Measurements from ENCODE around the gene GAB2.
"Not testable (repeated sequence)": the region's sequence is repeated elsewhere in the genome, so short reads cannot be mapped to it uniquely, and the experiment has no call there.

GAB2 gene

GRCh38 chr11:78224906-78225420 lies 192.7 kb downstream of the GAB2 start:
- Histone ChIP-seq H3K4me2 (ENCODE audit: low read length) (no peak overlapping the region), H2AFZ (no peak overlapping the region), H3K27me3 (ENCODE audit: control insufficient read depth, insufficient read depth, low read length) (no peaks in the 10 kb centered on the region), H3K4me1 (no peaks in the 10 kb centered on the region), H3K36me3 (ENCODE audit: control insufficient read depth, insufficient read depth, low read length) (no peaks in the 10 kb centered on the region), H3K79me2 (no peaks in the 10 kb centered on the region), H3K4me3 (ENCODE audit: low read depth, low read length) (no peak overlapping the region), H3K27ac (no peak overlapping the region), H3K9me3 (ENCODE audit: control insufficient read depth, low read length) (no peaks in the 10 kb centered on the region), H3K9ac (no peak overlapping the region)
- TF ChIP-seq, protein P1, sequence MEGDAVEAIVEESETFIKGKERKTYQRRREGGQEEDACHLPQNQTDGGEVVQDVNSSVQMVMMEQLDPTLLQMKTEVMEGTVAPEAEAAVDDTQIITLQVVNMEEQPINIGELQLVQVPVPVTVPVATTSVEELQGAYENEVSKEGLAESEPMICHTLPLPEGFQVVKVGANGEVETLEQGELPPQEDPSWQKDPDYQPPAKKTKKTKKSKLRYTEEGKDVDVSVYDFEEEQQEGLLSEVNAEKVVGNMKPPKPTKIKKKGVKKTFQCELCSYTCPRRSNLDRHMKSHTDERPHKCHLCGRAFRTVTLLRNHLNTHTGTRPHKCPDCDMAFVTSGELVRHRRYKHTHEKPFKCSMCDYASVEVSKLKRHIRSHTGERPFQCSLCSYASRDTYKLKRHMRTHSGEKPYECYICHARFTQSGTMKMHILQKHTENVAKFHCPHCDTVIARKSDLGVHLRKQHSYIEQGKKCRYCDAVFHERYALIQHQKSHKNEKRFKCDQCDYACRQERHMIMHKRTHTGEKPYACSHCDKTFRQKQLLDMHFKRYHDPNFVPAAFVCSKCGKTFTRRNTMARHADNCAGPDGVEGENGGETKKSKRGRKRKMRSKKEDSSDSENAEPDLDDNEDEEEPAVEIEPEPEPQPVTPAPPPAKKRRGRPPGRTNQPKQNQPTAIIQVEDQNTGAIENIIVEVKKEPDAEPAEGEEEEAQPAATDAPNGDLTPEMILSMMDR (IDR thresholded peaks at IDR 0.05), result no peak

DNA sequence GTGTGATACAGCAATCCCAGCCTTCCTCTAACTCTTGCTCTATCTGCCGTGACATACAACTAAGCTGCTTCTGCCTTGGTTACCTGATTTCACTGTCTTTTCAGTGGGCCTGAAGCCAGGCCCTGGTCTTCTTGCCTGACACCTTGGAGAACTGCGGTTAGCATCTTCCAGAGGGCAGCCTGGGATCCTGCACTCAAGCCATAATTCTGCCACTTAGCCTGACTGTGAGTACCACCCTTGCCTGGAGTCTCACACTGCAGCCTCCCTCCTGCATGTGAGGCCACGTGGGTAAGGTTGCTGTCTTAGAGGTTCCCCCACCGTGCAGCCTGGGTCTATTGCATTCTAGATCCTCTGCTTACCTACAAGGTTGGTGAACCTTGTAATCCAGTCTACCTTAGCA lies 193.1 kb downstream of the GAB2 start:
- no peak overlapping the region for H2AFZ ChIP-seq
- no peak overlapping the region for H3K4me2 ChIP-seq (ENCODE audit: low read length)
- TF ChIP-seq, protein P1 (IDR thresholded peaks at IDR 0.05), result no peak
- H3K36me3 ChIP-seq (ENCODE audit: control insufficient read depth, insufficient read depth, low read length), result no peaks in the 10 kb centered on the region
- H3K9me3 ChIP-seq (ENCODE audit: control insufficient read depth, low read length), result no peaks in the 10 kb centered on the region
- no peaks in the 10 kb centered on the region for H3K4me1 ChIP-seq
- H3K79me2 ChIP-seq, result no peaks in the 10 kb centered on the region
- H3K9ac ChIP-seq, result no peak overlapping the region
- no peak overlapping the region for H3K27ac ChIP-seq
- H3K27me3 ChIP-seq (ENCODE audit: control insufficient read depth, insufficient read depth, low read length), result no peaks in the 10 kb centered on the region
- H3K4me3 ChIP-seq (ENCODE audit: low read depth, low read length), result no peak overlapping the region

- no peak overlapping the region for H3K9ac ChIP-seq
- H3K4me1 ChIP-seq, result no peaks in the 10 kb centered on the region
- no peaks in the 10 kb centered on the region for H3K79me2 ChIP-seq
- TF ChIP-seq, protein P1 (IDR thresholded peaks at IDR 0.05), result no peak
- H3K27ac ChIP-seq, result no peak overlapping the region
- no peaks in the 10 kb centered on the region for H3K36me3 ChIP-seq (ENCODE audit: control insufficient read depth, insufficient read depth, low read length)
- no peak overlapping the region for H2AFZ ChIP-seq
- H3K27me3 ChIP-seq (ENCODE audit: control insufficient read depth, insufficient read depth, low read length), result no peaks in the 10 kb centered on the region
- no peak overlapping the region for H3K4me2 ChIP-seq (ENCODE audit: low read length)
- H3K9me3 ChIP-seq (ENCODE audit: control insufficient read depth, low read length), result no peaks in the 10 kb centered on the region
- no peak overlapping the region for H3K4me3 ChIP-seq (ENCODE audit: low read depth, low read length)
Measured at GRCh38 chr11:78223320-78223954, 194.2 kb downstream of the GAB2 start.

GRCh38 chr11:78222726-78223125 lies 194.9 kb downstream of the GAB2 start:
- not testable (repeated sequence) for H3K9me3 ChIP-seq (ENCODE audit: control insufficient read depth, low read length); H3K36me3 ChIP-seq (ENCODE audit: control insufficient read depth, insufficient read depth, low read length); H3K27ac ChIP-seq; H3K79me2 ChIP-seq; H3K4me3 ChIP-seq (ENCODE audit: low read depth, low read length); H3K4me2 ChIP-seq (ENCODE audit: low read length); H3K9ac ChIP-seq; H3K4me1 ChIP-seq; H3K27me3 ChIP-seq (ENCODE audit: control insufficient read depth, insufficient read depth, low read length); H2AFZ ChIP-seq

DNA sequence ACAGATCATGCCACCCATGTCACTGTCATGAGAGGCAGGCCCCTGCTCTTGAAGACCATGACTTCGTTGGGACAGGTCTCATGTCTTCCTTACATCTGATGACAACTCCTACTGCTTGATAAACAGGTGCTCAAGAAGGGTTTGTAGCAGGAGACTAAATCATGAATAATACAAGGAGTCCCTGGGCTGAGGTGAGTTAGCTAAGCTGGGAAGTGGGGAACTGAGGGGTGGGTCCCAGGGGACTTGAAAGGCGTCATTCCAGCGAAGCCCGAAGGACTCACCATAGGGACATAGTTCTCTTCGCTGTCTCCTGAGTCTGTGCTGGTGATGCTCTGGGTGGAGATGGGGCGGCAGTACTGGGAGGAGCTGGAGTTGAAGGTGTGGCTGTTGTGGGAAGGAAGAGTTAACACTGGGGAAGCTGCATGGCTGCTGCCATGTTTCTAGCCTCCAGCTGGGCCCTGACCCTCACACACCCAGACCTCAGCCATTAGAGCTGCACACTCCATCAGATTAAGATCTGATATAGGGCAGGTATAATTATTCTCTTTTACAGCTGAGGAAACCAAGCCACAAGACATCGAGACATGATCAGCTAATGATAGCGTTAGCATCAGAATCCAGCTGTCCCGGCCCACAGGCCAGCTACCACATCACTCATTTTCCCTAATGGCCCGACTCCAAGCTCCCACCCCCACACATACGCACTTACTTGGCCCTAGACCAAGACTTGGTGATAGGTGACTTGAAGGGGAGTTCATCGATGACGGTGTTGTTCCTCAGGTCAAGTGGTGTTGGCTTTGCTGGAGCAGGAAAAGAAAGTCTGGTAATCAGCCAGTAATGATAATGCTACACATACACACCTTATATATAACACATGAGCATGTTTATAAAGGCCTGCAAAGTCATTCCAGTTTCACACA lies 196.0 kb downstream of the GAB2 start:
- H3K9me3 ChIP-seq (ENCODE audit: control insufficient read depth, low read length), result no peaks in the 10 kb centered on the region
- H3K4me2 ChIP-seq (ENCODE audit: low read length), result no peak overlapping the region
- no peak overlapping the region for H3K27ac ChIP-seq
- H3K4me3 ChIP-seq (ENCODE audit: low read depth, low read length), result no peak overlapping the region
- H2AFZ ChIP-seq, result no peak overlapping the region
- H3K36me3 ChIP-seq (ENCODE audit: control insufficient read depth, insufficient read depth, low read length), result no peaks in the 10 kb centered on the region
- TF ChIP-seq, protein P1 (IDR thresholded peaks at IDR 0.05), result no peak
- no peaks in the 10 kb centered on the region for H3K4me1 ChIP-seq
- H3K9ac ChIP-seq, result no peak overlapping the region
- no peaks in the 10 kb centered on the region for H3K79me2 ChIP-seq
- no peaks in the 10 kb centered on the region for H3K27me3 ChIP-seq (ENCODE audit: control insufficient read depth, insufficient read depth, low read length)
